Neural progenitor cell (in vitro differentiated cells): ENCODE measurements around the gene RUNX1. TPM values are rescaled to one million over a fixed set of nuclear protein-coding genes. Genes with fewer than 3 reads are reported as not detected.

Source experiments
- DNase-seq: peaks from one replicate; pipeline ENCODE4 v3.0.0-alpha.2; 2016; ENCODE audit warnings: low spot score
- H2AFZ ChIP-seq: fragments of 200-600 bp; sonication (generic); replicated peaks from 2 replicates; pipeline ENCODE4 v1.6.1; 2016; ENCODE audit warnings: antibody characterized with exemption
- H3F3A ChIP-seq: fragments of 200-600 bp; sonication (generic); 2 replicates; pipeline ENCODE4 v1.6.1; 2016; ENCODE audit warnings: antibody characterized with exemption, low read depth
- H3K27ac ChIP-seq: fragments of 200-600 bp; sonication (generic); 2 replicates; pipeline ENCODE4 v1.5.1; 2016; ENCODE audit warnings: mild to moderate bottlenecking
- H3K27me3 ChIP-seq: fragments of 200-600 bp; sonication (generic); 2 replicates; pipeline ENCODE4 v1.6.1; 2016; ENCODE audit warnings: mild to moderate bottlenecking, moderate library complexity
- H3K36me3 ChIP-seq: fragments of 200-600 bp; sonication (generic); 2 replicates; pipeline ENCODE4 v1.5.1; 2016
- H3K4me1 ChIP-seq: fragments of 200-600 bp; sonication (generic); 2 replicates; pipeline ENCODE4 v1.6.1; 2016; ENCODE audit warnings: mixed run types
- H3K4me2 ChIP-seq: fragments of 200-600 bp; sonication (generic); 2 replicates; pipeline ENCODE4 v1.6.1; 2016
- H3K4me3 ChIP-seq: fragments of 200-600 bp; sonication (generic); 2 replicates; pipeline ENCODE4 v1.5.1; 2016
- H3K79me2 ChIP-seq: fragments of 200-600 bp; sonication (generic); 2 replicates; pipeline ENCODE4 v1.6.1; 2016; ENCODE audit warnings: low read depth
- H3K9ac ChIP-seq: fragments of 200-600 bp; sonication (generic); 2 replicates; pipeline ENCODE4 v1.6.1; 2016
- H3K9me3 ChIP-seq: fragments of 200-600 bp; sonication (generic); 2 replicates; pipeline ENCODE4 v1.5.1; 2016; ENCODE audit warnings: low read depth
- H4K20me1 ChIP-seq: fragments of 200-600 bp; sonication (generic); 2 replicates; pipeline ENCODE4 v1.6.1; 2016; ENCODE audit warnings: low read depth
- H3K27ac Mint-ChIP-seq: 3 replicates; pipeline ENCODE4 v1.8.0; 2021; ENCODE audit warnings: mixed read lengths
- H3K27me3 Mint-ChIP-seq: 2 replicates; pipeline ENCODE4 v1.8.0; 2022; ENCODE audit warnings: low read depth, mild to moderate bottlenecking, inconsistent platforms, moderate library complexity, mixed read lengths; ENCODE audit not compliant: insufficient read depth
- H3K36me3 Mint-ChIP-seq: 3 replicates; pipeline ENCODE4 v1.8.0; 2021; ENCODE audit warnings: mixed read lengths
- H3K4me1 Mint-ChIP-seq: 3 replicates; pipeline ENCODE4 v1.8.0; 2021; ENCODE audit warnings: mixed read lengths
- H3K4me3 Mint-ChIP-seq: 3 replicates; pipeline ENCODE4 v1.8.0; 2021; ENCODE audit warnings: mild to moderate bottlenecking, moderate library complexity, mixed read lengths
- H3K9me3 Mint-ChIP-seq: 3 replicates; pipeline ENCODE4 v1.8.0; 2020; ENCODE audit warnings: mixed read lengths
- EZH2 ChIP-seq: fragments of 200-600 bp; sonication (generic); IDR thresholded peaks from 2 replicates; pipeline ENCODE4 v1.6.1; 2017; ENCODE audit warnings: antibody characterized with exemption, mild to moderate bottlenecking, moderate library complexity
- EZH2phosphoT487 ChIP-seq: fragments of 200-600 bp; sonication (generic); IDR thresholded peaks from 2 replicates; pipeline ENCODE4 v1.6.1; 2017; ENCODE audit warnings: antibody characterized with exemption
- total RNA-seq: library from RNA; depleted of rRNA; stranded (reverse); fragments of >200 nt; gene quantifications from 2 replicates; pipeline ENCODE4 v1.2.3, GENCODE V29; 2015; ENCODE audit warnings: low replicate concordance
- TF ChIP-seq, protein P1 (sequence below): fragments of 200-600 bp; sonication (generic); IDR thresholded peaks from 2 replicates; pipeline ENCODE4 v1.5.1; 2017; ENCODE audit warnings: antibody characterized with exemption, mild to moderate bottlenecking

RUNX1 gene
- total RNA-seq, 1 donor from 2014 or later = 0.09 TPM

DNA sequence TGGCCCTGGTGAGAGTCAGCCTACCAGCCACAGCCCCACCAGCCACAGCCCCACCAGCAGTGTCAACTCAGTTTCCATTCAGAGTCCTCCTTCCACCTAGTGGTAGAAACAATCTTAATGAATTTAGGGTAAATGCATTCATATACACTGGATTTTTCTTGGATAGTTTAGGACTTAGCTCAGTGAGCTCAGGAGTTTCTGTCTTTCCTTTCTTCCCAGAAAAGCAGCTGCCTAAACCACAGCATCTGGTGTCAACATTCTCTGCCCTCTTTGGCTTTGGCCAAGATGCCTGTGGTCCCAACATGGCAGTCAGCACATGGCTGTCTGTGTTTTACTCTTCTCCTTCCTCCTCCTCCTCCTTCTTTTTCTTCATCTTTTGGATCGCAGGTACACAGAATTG, 286.3 kb downstream of the RUNX1 start:
- H3K4me1 ChIP-seq = no peaks in the 10 kb centered on the region
- no peaks in the 10 kb centered on the region for H3F3A ChIP-seq
- no peak overlapping the region for H3K27ac ChIP-seq
- no peaks in the 10 kb centered on the region for H3K4me1 Mint-ChIP-seq
- no peaks in the 10 kb centered on the region for H4K20me1 ChIP-seq
- no peaks in the 10 kb centered on the region for H3K27me3 ChIP-seq
- no peak overlapping the region for H3K9ac ChIP-seq
- no peaks in the 10 kb centered on the region for H3K9me3 ChIP-seq
- no peak for DNase-seq
- no peaks in the 10 kb centered on the region for H3K36me3 ChIP-seq
- H3K79me2 ChIP-seq = no peaks in the 10 kb centered on the region
- no peaks in the 10 kb centered on the region for H3K27me3 Mint-ChIP-seq
- no peak overlapping the region for H3K4me3 ChIP-seq
- no peak overlapping the region for H3K4me3 Mint-ChIP-seq
- H3K27ac Mint-ChIP-seq = no peak overlapping the region
- H3K4me2 ChIP-seq = no peak overlapping the region
- H3K36me3 Mint-ChIP-seq = no peaks in the 10 kb centered on the region
- H2AFZ ChIP-seq = no peak overlapping the region
- H3K9me3 Mint-ChIP-seq = peaks cover 3% of the 10 kb centered on the region
- TF ChIP-seq, protein P1, sequence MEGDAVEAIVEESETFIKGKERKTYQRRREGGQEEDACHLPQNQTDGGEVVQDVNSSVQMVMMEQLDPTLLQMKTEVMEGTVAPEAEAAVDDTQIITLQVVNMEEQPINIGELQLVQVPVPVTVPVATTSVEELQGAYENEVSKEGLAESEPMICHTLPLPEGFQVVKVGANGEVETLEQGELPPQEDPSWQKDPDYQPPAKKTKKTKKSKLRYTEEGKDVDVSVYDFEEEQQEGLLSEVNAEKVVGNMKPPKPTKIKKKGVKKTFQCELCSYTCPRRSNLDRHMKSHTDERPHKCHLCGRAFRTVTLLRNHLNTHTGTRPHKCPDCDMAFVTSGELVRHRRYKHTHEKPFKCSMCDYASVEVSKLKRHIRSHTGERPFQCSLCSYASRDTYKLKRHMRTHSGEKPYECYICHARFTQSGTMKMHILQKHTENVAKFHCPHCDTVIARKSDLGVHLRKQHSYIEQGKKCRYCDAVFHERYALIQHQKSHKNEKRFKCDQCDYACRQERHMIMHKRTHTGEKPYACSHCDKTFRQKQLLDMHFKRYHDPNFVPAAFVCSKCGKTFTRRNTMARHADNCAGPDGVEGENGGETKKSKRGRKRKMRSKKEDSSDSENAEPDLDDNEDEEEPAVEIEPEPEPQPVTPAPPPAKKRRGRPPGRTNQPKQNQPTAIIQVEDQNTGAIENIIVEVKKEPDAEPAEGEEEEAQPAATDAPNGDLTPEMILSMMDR = no peak
- TF ChIP-seq EZH2 (no peak), EZH2phosphoT487 (no peak)

DNA sequence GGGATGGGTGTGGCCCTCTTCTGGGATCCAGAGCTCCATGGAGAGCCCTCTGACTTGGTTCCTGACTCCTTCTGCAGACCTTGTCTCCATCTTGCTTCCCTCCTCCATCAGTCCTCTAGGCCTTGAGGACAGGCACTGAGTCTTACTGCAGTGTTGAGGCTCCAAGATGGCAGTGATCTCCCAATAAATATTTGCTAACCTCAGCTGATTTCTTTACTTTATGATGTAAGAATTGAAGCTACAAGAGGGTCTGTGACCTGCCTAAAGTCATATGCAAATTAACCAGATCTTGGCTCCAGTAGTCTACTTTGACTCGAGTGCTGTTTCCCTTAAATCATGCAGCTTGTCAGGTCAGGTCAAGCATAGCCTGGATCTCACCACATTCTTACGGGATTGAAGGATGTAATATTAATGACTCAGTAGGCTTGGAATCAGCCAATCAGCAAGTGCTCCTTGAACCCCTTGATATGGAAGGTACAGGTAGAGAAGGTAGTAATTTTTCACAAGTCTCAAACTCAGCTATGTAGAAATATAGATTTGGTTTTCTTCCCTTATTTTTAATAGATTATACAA, 287.3 kb downstream of the RUNX1 start:
- no peaks in the 10 kb centered on the region for H3K9me3 ChIP-seq

DNA sequence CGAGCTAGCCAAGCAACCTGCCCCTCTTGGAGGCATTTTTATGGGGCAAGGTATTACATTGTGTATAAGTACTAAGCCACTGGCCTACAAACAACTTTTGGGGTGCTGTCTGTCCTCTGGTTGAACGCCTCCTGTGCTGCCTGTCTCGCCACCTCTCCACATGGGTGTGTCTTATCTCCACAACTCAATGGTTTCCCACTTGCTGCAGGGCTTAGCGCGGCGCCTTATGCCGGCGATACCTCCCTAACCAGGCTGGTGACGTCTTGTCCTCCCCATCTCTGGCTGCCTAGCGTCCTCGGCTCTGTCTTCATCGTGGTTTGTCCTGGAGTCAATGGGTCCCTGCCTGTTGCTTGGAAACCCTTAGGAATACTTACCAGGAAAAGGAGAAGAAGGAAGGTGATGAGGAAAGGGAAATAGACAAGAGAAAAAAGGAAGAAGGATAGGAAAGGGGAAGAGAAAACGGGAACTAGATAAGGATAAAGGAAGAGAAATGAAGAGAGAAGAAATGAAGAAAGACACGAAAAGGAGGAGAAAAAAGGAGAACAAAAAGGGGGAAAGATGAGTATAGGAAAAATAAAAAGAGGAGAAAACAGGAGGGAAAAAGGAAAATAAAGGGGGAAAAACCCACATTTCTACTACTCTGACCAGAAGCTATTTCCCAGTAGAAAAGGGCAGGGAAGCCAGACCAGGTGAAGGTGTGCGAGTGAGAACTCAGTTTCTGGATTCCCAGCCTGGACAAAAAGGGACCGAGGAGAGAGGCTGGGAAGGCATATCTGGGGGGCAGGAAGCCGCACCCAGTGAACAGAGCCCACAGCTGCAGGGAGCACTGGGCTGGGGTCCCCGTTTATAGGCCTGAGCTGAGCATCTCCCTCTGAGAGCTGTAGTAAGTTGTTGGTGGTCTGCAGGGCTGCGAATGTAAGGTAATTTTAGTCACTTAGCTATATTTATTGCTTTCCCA, 294.1 kb downstream of the RUNX1 start:
- H4K20me1 ChIP-seq = no peaks in the 10 kb centered on the region
- Mint-ChIP-seq H3K4me1 (no peaks in the 10 kb centered on the region), H3K36me3 (no peaks in the 10 kb centered on the region), H3K4me3 (no peak overlapping the region), H3K9me3 (no peaks in the 10 kb centered on the region), H3K27ac (no peak overlapping the region), H3K27me3 (no peaks in the 10 kb centered on the region)
- no peaks in the 10 kb centered on the region for H3K79me2 ChIP-seq
- no peaks in the 10 kb centered on the region for H3K4me1 ChIP-seq
- H3K27me3 ChIP-seq = no peaks in the 10 kb centered on the region
- DNase-seq = no peak
- no peak overlapping the region for H2AFZ ChIP-seq
- no peaks in the 10 kb centered on the region for H3F3A ChIP-seq
- TF ChIP-seq EZH2phosphoT487 (no peak), EZH2 (no peak)
- TF ChIP-seq, protein P1 = no peak
- no peak overlapping the region for H3K4me3 ChIP-seq
- no peaks in the 10 kb centered on the region for H3K36me3 ChIP-seq
- no peak overlapping the region for H3K27ac ChIP-seq
- H3K4me2 ChIP-seq = no peak overlapping the region
- H3K9me3 ChIP-seq = no peaks in the 10 kb centered on the region
- no peak overlapping the region for H3K9ac ChIP-seq

More for the DNA sequence above, 287.3 kb downstream of the RUNX1 start:
- TF ChIP-seq, protein P1 = no peak
- no peak for TF ChIP-seq EZH2
- no peak for TF ChIP-seq EZH2phosphoT487
- Histone ChIP-seq H3F3A (no peaks in the 10 kb centered on the region), H2AFZ (no peak overlapping the region), H3K27me3 (no peaks in the 10 kb centered on the region), H3K36me3 (no peaks in the 10 kb centered on the region), H3K79me2 (no peaks in the 10 kb centered on the region), H3K4me2 (no peak overlapping the region), H3K4me3 (no peak overlapping the region), H4K20me1 (no peaks in the 10 kb centered on the region), H3K4me1 (no peaks in the 10 kb centered on the region), H3K9ac (no peak overlapping the region), H3K27ac (no peak overlapping the region)
- DNase-seq = no peak
- Mint-ChIP-seq H3K4me1 (no peaks in the 10 kb centered on the region), H3K27ac (no peak overlapping the region), H3K9me3 (peaks cover 3% of the 10 kb centered on the region), H3K27me3 (no peaks in the 10 kb centered on the region), H3K4me3 (no peak overlapping the region), H3K36me3 (no peaks in the 10 kb centered on the region)
